Measurements from ENCODE around the gene MSGN1.

GRCh38 chr2:17793803-17794354, 22.4 kb upstream of the MSGN1 start:
- TF ChIP-seq, protein P1, sequence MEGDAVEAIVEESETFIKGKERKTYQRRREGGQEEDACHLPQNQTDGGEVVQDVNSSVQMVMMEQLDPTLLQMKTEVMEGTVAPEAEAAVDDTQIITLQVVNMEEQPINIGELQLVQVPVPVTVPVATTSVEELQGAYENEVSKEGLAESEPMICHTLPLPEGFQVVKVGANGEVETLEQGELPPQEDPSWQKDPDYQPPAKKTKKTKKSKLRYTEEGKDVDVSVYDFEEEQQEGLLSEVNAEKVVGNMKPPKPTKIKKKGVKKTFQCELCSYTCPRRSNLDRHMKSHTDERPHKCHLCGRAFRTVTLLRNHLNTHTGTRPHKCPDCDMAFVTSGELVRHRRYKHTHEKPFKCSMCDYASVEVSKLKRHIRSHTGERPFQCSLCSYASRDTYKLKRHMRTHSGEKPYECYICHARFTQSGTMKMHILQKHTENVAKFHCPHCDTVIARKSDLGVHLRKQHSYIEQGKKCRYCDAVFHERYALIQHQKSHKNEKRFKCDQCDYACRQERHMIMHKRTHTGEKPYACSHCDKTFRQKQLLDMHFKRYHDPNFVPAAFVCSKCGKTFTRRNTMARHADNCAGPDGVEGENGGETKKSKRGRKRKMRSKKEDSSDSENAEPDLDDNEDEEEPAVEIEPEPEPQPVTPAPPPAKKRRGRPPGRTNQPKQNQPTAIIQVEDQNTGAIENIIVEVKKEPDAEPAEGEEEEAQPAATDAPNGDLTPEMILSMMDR (IDR thresholded peaks at IDR 0.05): no peak
- TF ChIP-seq POLR2A (IDR thresholded peaks at IDR 0.05): no peak

Measured in Peyer's patch (tissue), 4 donors.